K562 (cell line): ENCODE results near the gene DBNL. TPM values are rescaled to one million over a fixed set of nuclear protein-coding genes. Genes with fewer than 3 reads are reported as not detected.

Source experiments
- CEBPB ChIP-seq: fragments of 450-650 bp; IDR thresholded peaks from 2 replicates; pipeline ENCODE4 v1.6.1; 2016; ENCODE audit warnings: missing genetic modification characterization, missing compliant biosample characterization
- DMBX1 ChIP-seq: fragments of 250-450 bp; sonication (Bioruptor Pico); IDR thresholded peaks from 2 replicates; pipeline ENCODE4 v1.8.0; 2022; ENCODE audit warnings: inconsistent platforms, mild to moderate bottlenecking, moderate library complexity, borderline replicate concordance
- ETV5 ChIP-seq: sonication (generic); formaldehyde crosslinking; IDR thresholded peaks from 2 replicates; pipeline ENCODE4 v1.4.0; 2020; ENCODE audit warnings: low read depth, mild to moderate bottlenecking, missing genetic modification reagents
- FOXJ2 ChIP-seq: fragments of 200-800 bp; sonication (Bioruptor generic); IDR thresholded peaks from 2 replicates; pipeline ENCODE4 v1.6.1; 2016; ENCODE audit warnings: missing genetic modification characterization, missing compliant biosample characterization
- NFIC ChIP-seq: fragments of 450-650 bp; IDR thresholded peaks from 2 replicates; pipeline ENCODE4 v1.6.1; 2017; ENCODE audit warnings: mild to moderate bottlenecking, inconsistent platforms
- PML ChIP-seq: IDR thresholded peaks from 2 replicates; pipeline ENCODE4 v1.6.1; 2012; ENCODE audit warnings: low read length, inconsistent platforms
- POLR2AphosphoS2 ChIP-seq: IDR thresholded peaks from 2 replicates; pipeline ENCODE4 v1.6.1; 2012; ENCODE audit warnings: low read length, improper control_type of control experiment
- PURB ChIP-seq: sonication (generic); formaldehyde crosslinking; IDR thresholded peaks from 2 replicates; pipeline ENCODE4 v1.9.0; 2021; ENCODE audit warnings: low read depth, mild to moderate bottlenecking, missing genetic modification reagents
- RCOR1 ChIP-seq, 2 experiments: IDR thresholded peaks; 2 replicates each; pipeline ENCODE4 v1.6.1; 2012; ENCODE audit warnings: low read depth in 2 of 2, low read length in 2 of 2, borderline replicate concordance in 1 of 2, improper control_type of control experiment in 1 of 2
- RFX5 ChIP-seq: IDR thresholded peaks from 2 replicates; pipeline ENCODE4 v1.6.1; 2011; ENCODE audit warnings: low read depth, mild to moderate bottlenecking, improper control_type of control experiment, low read length
- ZKSCAN1 ChIP-seq: fragments of 150-350 bp; IDR thresholded peaks from 2 replicates; pipeline ENCODE4 v1.6.1; 2016; ENCODE audit warnings: low read depth, low read length
- ZNF444 ChIP-seq: fragments of 250-450 bp; sonication (Bioruptor Pico); IDR thresholded peaks from 2 replicates; pipeline ENCODE4 v1.4.0; 2020; ENCODE audit warnings: mild to moderate bottlenecking, moderate library complexity
- ZNF780A ChIP-seq: fragments of 250-450 bp; sonication (Bioruptor Pico); IDR thresholded peaks from 2 replicates; pipeline ENCODE4 v1.5.0; 2021; ENCODE audit warnings: mild to moderate bottlenecking
- ZZZ3 ChIP-seq: fragments of 450-650 bp; IDR thresholded peaks from 2 replicates; pipeline ENCODE4 v1.6.1; 2016; ENCODE audit warnings: antibody characterized with exemption, mild to moderate bottlenecking, moderate library complexity
- polyA plus RNA-seq, 8 experiments: library from polyadenylated mRNA; depleted of rRNA in 4 of 8; stranded (reverse) in 5 of 8; unstranded in 3 of 8; fragments of >200 nt; fragmentation: Nextera tagmentation in 2 of 8; fragmentation: Illumina TruSeq in 1 of 8; extraction: Ambion mirVana in 2 of 8; extraction: Trizol in 1 of 8; gene quantifications; 2 replicates each; pipeline versions ENCODE4 v1.2.1 to v1.2.3, GENCODE V29; 2011 to 2014; ENCODE audit warnings: inconsistent platforms in 1 of 8, missing spikeins in 1 of 8
- total RNA-seq, 7 experiments: library from RNA; depleted of rRNA in 6 of 7; stranded (reverse); fragments of >200 nt in 6 of 7; fragmentation: Illumina TruSeq in 2 of 7; extraction: Trizol in 2 of 7; gene quantifications; 2 replicates each; pipeline versions ENCODE4 v1.2.1 to v1.2.3, GENCODE V29; 2011 to 2021; ENCODE audit warnings: low replicate concordance in 1 of 7
- TF ChIP-seq, protein P1 (sequence below): sonication (generic); formaldehyde crosslinking; IDR thresholded peaks from 2 replicates; pipeline ENCODE4 v1.8.1; 2023; ENCODE audit warnings: missing genetic modification reagents, mild to moderate bottlenecking, borderline replicate concordance
- TF ChIP-seq, protein P2 (sequence below): fragments of 250-450 bp; sonication (Bioruptor Pico); IDR thresholded peaks from 2 replicates; pipeline ENCODE4 v1.5.0; 2021; ENCODE audit warnings: mild to moderate bottlenecking, moderate library complexity
- TF ChIP-seq, protein P3 (sequence below): fragments of 200-800 bp; sonication (Bioruptor generic); IDR thresholded peaks from 2 replicates; pipeline ENCODE4 v1.6.1; 2017; ENCODE audit warnings: missing genetic modification characterization, missing compliant biosample characterization

The DBNL gene
- total and polyA plus RNA-seq, 9 of the 15 experiments (the other 6 are each of a cell fraction or from before 2014, with no cell fraction given) = 1.9 to 65.1 (median 38.9) TPM

DNA sequence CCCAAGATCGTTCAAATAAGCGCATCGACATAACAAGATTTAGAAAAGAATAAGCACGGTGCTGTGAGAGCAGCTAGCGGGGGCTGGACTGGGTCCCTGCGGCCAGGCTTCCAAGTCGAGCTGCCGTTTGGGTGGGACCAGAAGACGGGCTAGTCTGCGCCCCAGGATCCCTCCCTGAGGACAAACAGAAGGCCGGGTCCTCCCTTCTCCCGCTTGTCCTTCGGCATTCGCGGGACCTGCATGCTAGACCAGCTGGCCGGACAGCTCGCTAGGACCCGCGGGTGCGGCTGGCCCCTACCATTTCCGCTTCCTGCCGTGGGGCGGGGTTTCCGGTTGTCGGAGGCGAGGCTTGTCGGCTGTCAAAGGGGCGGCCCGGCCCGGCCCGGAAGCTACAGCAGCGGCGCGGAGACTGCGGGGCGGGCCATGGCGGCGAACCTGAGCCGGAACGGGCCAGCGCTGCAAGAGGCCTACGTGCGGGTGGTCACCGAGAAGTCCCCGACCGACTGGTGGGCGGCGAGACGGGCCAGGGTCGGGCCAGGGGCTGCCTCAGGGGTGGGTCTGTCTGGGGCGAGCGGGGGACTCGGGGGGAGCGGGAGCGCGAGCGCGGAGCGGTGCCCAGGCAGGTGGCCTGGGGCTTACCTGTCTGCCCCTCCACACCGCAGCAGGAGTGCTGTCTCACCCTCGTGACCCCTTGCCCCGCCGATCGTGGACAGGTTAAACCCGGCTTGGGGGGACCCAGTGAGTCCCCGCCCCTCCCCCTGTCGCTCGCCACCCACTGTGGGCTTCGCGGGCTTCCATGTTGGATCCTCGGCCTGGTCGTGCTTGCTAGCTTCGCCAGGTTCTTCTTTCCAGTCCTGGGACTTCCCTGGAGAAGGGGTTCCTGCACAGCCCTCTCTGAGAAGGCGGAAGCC lies at the start of gene DBNL (continued):
- TF ChIP-seq, protein P1, sequence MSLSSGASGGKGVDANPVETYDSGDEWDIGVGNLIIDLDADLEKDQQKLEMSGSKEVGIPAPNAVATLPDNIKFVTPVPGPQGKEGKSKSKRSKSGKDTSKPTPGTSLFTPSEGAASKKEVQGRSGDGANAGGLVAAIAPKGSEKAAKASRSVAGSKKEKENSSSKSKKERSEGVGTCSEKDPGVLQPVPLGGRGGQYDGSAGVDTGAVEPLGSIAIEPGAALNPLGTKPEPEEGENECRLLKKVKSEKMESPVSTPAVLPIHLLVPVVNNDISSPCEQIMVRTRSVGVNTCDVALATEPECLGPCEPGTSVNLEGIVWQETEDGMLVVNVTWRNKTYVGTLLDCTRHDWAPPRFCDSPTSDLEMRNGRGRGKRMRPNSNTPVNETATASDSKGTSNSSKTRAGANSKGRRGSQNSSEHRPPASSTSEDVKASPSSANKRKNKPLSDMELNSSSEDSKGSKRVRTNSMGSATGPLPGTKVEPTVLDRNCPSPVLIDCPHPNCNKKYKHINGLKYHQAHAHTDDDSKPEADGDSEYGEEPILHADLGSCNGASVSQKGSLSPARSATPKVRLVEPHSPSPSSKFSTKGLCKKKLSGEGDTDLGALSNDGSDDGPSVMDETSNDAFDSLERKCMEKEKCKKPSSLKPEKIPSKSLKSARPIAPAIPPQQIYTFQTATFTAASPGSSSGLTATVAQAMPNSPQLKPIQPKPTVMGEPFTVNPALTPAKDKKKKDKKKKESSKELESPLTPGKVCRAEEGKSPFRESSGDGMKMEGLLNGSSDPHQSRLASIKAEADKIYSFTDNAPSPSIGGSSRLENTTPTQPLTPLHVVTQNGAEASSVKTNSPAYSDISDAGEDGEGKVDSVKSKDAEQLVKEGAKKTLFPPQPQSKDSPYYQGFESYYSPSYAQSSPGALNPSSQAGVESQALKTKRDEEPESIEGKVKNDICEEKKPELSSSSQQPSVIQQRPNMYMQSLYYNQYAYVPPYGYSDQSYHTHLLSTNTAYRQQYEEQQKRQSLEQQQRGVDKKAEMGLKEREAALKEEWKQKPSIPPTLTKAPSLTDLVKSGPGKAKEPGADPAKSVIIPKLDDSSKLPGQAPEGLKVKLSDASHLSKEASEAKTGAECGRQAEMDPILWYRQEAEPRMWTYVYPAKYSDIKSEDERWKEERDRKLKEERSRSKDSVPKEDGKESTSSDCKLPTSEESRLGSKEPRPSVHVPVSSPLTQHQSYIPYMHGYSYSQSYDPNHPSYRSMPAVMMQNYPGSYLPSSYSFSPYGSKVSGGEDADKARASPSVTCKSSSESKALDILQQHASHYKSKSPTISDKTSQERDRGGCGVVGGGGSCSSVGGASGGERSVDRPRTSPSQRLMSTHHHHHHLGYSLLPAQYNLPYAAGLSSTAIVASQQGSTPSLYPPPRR (CRISPR knock-in tag) = no peak
- TF ChIP-seq ZNF780A (CRISPR knock-in tag) = no peak
- TF ChIP-seq NFIC = 0 out of 2 replicates have a peak, but pooled peaks have one; percentile 23
- TF ChIP-seq FOXJ2 (tag) = no peak
- TF ChIP-seq, protein P2, sequence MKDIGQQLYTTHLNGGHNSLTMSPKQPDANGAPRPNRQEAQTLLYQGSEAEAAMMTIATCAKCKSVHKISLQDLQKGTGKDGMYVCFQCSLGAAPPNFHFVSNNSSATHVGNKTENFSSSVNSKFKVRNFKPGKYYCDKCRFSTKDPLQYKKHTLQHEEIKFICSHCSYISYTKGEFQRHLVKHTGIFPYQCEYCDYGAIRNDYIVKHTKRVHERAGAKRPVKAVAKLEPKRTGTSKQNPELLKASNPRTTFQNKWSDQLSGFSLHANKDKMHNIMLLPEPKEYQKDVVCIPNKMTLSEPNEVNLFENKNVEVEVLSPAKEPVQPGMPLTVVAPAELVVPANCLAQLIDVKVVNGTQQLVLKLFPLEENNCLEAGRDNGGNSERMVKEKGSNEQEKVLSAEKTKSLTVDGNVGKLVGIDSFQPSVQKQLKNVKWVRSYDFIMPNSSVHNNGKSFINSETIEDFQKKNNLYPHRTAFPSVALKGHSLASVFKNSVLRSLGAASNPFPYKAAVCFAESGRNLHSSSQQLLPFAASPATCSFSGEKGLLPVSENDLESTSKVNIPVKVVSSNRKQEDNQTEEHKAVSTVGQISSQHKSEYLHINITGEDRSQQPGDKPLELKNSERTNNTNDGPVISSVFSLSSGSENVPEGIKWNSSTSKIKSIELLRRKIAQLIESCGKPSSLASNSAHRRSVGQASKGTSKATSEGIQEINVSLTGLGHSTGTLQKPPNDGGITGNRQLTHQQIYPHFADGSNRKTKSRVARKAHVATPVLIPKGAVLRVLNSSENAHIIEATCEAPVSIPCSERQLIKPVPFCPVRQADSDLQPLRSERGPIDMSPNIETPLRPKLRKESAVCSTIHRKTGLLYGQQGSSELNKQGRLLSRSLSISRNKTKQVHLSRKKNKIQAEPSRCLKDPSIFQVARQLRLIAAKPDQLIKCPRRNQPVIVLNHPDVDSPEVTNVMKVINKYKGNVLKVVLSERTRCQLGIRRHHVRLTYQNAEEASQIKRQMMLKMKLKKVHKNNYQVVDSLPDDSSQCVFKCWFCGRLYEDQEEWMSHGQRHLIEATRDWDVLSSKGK (CRISPR knock-in tag) = no peak
- peak; percentile 94 for TF ChIP-seq ETV5 (CRISPR knock-in tag)
- peak; percentile 74; the same call in 1 of the 2 replicates for TF ChIP-seq PML
- no peak for TF ChIP-seq CEBPB (tag)
- TF ChIP-seq ZZZ3 = no peak
- TF ChIP-seq ZKSCAN1 = no peak
- no peak for TF ChIP-seq RFX5
- no peak for TF ChIP-seq ZNF444 (CRISPR knock-in tag)
- TF ChIP-seq DMBX1 (CRISPR knock-in tag) = no peak
- TF ChIP-seq POLR2AphosphoS2 = peak; percentile 57; the same call in 1 of the 2 replicates
- TF ChIP-seq, protein P3, sequence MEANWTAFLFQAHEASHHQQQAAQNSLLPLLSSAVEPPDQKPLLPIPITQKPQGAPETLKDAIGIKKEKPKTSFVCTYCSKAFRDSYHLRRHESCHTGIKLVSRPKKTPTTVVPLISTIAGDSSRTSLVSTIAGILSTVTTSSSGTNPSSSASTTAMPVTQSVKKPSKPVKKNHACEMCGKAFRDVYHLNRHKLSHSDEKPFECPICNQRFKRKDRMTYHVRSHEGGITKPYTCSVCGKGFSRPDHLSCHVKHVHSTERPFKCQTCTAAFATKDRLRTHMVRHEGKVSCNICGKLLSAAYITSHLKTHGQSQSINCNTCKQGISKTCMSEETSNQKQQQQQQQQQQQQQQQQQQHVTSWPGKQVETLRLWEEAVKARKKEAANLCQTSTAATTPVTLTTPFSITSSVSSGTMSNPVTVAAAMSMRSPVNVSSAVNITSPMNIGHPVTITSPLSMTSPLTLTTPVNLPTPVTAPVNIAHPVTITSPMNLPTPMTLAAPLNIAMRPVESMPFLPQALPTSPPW (CRISPR knock-in tag) = peak; percentile 87
- TF ChIP-seq RCOR1 (IDR thresholded peaks at IDR 0.05; ENCODE audit: borderline replicate concordance in 1 of 2, low read depth in 2 of 2, low read length in 2 of 2) = no peak
- no peak for TF ChIP-seq PURB (CRISPR knock-in tag)
